ENCODE measurements around the gene TRIM33.

DNA sequence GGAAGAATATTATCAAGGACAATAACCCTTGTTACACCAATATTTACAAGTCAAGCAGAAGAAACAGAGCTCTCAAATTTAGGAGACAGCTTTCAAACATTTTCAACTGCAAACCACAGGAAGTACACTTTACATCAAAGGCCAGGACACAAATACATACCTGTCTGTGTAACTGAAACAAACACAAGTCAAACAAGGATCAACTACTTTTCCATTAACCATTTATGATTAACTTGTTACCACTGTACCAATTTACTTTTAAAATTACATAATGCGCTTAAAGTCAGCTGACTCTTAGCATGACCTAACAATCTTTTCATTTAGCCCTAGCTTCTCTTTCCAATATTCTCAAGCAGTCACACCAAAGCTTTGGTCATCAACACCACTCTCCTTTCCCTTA is 43.5 kb downstream of the TRIM33 start:
- TF ChIP-seq JUNB (IDR thresholded peaks at IDR 0.05) (no peak), CTCF (IDR thresholded peaks at IDR 0.05) (no peak)
